Coronary artery (tissue), 2 donors: Measurements from ENCODE around the gene PHLDB2.
A peak's percentile ranks its signal among the peaks of the same experiment; 100 is the strongest.

Source experiments
- DNase-seq: peaks from one replicate; pipeline ENCODE4 v3.0.0-alpha.2; 2017; ENCODE audit warnings: low spot score
- H3K27ac ChIP-seq, 2 donors: fragments of 200-600 bp; sonication (generic); one replicate each; pipeline ENCODE4 v1.5.1; 2016 to 2019
- H3K4me3 ChIP-seq: fragments of 200-600 bp; sonication (generic); 2 replicates; pipeline ENCODE4 v1.5.1; 2016; ENCODE audit warnings: mild to moderate bottlenecking, moderate library complexity
- TF ChIP-seq, protein P1 (sequence below): fragments of 200-600 bp; sonication (generic); IDR thresholded peaks from one replicate; pipeline ENCODE4 v1.5.1; 2019; ENCODE audit warnings: antibody characterized with exemption

PHLDB2 gene

GRCh38 chr3:111904376-111905241, 45.5 kb downstream of the PHLDB2 start:
- TF ChIP-seq, protein P1, sequence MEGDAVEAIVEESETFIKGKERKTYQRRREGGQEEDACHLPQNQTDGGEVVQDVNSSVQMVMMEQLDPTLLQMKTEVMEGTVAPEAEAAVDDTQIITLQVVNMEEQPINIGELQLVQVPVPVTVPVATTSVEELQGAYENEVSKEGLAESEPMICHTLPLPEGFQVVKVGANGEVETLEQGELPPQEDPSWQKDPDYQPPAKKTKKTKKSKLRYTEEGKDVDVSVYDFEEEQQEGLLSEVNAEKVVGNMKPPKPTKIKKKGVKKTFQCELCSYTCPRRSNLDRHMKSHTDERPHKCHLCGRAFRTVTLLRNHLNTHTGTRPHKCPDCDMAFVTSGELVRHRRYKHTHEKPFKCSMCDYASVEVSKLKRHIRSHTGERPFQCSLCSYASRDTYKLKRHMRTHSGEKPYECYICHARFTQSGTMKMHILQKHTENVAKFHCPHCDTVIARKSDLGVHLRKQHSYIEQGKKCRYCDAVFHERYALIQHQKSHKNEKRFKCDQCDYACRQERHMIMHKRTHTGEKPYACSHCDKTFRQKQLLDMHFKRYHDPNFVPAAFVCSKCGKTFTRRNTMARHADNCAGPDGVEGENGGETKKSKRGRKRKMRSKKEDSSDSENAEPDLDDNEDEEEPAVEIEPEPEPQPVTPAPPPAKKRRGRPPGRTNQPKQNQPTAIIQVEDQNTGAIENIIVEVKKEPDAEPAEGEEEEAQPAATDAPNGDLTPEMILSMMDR = no peak
- Histone ChIP-seq H3K4me3 (no peak overlapping the region), H3K27ac (peak overlapping the region; percentile 19 to 64)
- no peak for DNase-seq

- TF ChIP-seq, protein P1 = no peak
- no peak overlapping the region for H3K4me3 ChIP-seq
- no peak for DNase-seq
- no peak overlapping the region for H3K27ac ChIP-seq
These were observed 47.6 kb downstream of the PHLDB2 start for GRCh38 chr3:111906656-111907055.

DNA sequence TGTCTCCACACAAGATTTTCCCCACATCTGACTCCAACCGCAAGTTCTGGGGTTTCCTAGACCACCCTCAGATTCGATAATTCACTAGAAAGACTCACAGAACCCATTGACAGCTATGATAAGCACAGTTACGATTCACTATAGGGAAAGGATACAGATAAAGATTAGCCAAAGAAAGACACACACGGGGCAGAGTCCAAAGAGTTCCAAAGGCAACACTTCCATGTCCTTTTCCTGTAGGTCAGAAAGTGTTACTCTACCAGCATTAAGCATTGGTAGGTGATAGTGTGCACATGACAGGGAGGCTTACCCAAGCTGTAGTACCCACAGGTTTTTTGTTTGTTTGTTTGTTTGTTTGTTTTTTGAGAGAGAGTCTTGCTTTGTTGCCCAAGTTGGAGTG, 48.1 kb downstream of the PHLDB2 start:
- Histone ChIP-seq H3K27ac (no peak overlapping the region), H3K4me3 (no peak overlapping the region)
- TF ChIP-seq, protein P1 = no peak
- no peak for DNase-seq

DNA sequence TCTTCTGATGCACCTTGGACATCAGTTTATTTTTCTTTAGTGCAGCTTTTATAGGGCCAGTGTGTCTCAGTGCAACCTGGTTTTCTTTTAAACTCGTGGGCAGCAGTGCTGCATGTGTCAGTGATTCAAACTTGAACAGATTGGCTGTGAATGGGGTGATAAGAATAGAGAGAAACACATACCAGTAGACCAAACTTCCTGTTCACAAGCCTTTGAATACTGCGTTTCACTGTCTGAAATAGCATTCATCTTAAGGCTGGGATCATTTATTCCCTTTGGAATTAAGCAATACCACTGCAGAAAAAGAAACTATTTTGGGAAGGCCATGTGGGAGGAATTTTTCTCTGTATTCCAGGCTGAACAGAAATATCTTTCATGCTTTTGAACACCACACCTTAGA, 51.7 kb downstream of the PHLDB2 start:
- Histone ChIP-seq H3K27ac (peak overlapping the region in 1 of 2 donors; percentile 37), H3K4me3 (no peak overlapping the region)
- DNase-seq = no peak
- TF ChIP-seq, protein P1 = no peak

DNA sequence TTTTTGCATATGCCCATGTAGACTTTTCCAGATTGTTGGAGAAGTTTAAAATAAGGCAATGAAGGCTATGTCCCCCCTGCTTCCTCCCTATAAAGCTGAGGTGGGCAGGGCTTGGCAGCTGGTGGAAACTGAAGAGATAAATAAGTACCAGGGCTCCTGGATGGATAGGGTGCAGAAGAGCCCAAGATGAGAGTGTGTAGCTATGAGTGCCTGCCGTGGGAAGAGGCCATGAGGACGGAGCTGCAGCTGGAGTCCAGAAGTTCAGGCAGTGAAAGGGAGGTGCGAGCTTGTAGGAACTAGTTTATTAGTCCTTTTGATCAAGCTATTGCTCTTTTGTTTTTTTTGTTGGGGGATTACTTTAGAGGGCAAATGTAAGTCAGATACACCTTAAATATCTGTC, 52.4 kb downstream of the PHLDB2 start:
- no peak for DNase-seq
- Histone ChIP-seq H3K27ac (peak overlapping the region; percentile 11 to 37), H3K4me3 (peak overlapping the region; percentile 6)
- TF ChIP-seq, protein P1 = no peak

DNA sequence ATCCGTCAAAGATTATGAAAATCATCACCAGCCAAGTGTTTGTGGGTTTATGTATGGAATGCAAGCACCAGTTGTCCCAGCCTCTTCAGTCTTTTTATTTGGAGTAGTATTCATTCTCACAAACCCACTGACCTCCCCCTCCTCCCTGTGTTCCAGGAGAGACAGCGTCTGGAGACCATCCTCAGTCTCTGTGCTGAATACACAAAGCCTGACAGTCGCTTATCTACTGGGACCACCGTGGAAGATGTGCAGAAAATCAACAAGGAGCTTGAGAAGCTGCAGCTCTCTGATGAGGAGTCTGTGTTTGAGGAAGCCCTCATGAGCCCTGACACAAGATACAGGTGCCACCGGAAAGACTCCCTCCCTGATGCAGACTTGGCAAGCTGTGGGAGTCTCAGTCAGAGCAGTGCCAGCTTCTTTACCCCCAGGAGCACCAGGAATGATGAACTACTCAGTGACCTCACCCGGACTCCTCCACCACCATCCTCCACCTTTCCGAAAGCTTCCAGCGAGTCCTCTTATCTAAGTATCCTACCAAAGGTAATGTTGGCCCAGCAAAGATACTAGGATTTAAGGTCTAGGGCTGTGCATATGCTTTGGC, 54.2 kb downstream of the PHLDB2 start:
- TF ChIP-seq, protein P1 = no peak
- Histone ChIP-seq H3K4me3 (no peak overlapping the region), H3K27ac (no peak overlapping the region)
- no peak for DNase-seq

- TF ChIP-seq, protein P1 = no peak
- Histone ChIP-seq H3K4me3 (no peak overlapping the region), H3K27ac (no peak overlapping the region)
- no peak for DNase-seq
These were observed 56.8 kb downstream of the PHLDB2 start for GRCh38 chr3:111915905-111916304.
